CD4-positive, alpha-beta T cell treated with Interleukin-17A for 4 hours (primary cell): Measurements from ENCODE around the gene SLPI.

Source experiments
- DNase-seq: peaks from one replicate; pipeline ENCODE4 v3.0.0-alpha.2; 2020; ENCODE audit warnings: mixed read lengths

Gene SLPI

DNA sequence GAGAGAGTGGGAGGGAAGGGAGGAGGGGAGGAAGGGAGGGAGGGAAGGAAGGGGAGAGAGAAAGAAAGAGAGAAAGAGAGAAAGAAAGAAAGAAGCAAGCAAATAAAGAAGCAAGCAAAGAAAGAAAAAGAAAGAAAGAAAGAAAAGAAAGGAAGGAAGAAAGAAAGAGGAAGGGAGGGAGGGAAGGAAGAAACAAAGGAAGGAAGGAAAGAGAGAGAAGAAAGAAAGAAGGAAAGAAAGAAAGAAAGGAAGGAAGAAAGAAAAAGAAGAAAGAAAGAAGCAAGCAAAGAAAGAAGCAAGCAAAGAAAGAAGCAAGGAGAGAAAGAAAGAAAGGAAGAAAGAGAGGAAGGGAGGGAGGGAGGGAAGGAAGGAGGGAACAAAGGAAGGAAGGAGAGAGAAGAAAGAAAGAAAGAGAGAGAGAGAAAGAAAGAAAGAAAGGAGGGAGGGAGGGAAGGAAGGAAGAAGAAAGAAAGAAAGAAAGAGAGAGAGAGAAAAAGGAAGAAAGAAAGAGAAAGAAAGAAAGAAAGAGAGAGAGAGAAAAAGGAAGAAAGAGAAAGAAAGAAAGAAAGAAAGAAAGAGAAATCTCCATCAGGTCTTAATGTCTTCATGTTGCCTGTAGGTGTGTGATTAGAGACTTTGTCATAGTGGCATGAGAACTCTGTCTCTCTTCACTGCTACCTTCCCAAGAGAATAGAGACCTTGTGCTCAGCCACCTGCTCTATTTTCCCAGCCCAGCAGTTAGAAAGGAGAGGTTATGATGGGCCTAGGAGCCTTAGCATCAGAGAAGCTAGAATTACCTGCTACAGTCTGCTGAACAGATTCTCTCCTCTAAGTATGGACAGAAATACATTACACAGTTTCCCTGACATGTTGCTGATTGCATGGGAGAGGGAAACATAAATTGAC, 42.5 kb downstream of the SLPI start:
- no peak for DNase-seq

- no peak for DNase-seq
These were observed 44.4 kb downstream of the SLPI start for GRCh38 chr20:45209924-45210323.

- no peak for DNase-seq
These were observed 47.6 kb downstream of the SLPI start, which contains the start of gene SEMG1 for GRCh38 chr20:45206725-45207124. TSS of gene SEMG1 (plus strand) at chr20:45207033. CDS start at chr20:45207054, 21 bp downstream.
